Measurements from ENCODE around the gene METRNL.

Gene METRNL

GRCh38 chr17:83128306-83129240 is 49.2 kb downstream of the METRNL start:
- no peak overlapping the region for H2AFZ ChIP-seq (ENCODE audit: low read length)
- no peak overlapping the region for H3K4me2 ChIP-seq (ENCODE audit: low read length)
- H3K9ac ChIP-seq (ENCODE audit: low read length) = no peak overlapping the region
- TF ChIP-seq EZH2 (IDR thresholded peaks at IDR 0.05; ENCODE audit: borderline replicate concordance, low read length) = no peak
- no peak for TF ChIP-seq CTCF (IDR thresholded peaks at IDR 0.05; ENCODE audit: low read length)
- no peaks in the 10 kb centered on the region for H3F3A ChIP-seq (ENCODE audit: insufficient read depth, low read length)
- H3K4me3 ChIP-seq (ENCODE audit: low read depth, low read length, poor library complexity, severe bottlenecking) = no peak overlapping the region
- no peak overlapping the region for H3K27ac ChIP-seq (ENCODE audit: low read depth, low read length, poor library complexity, severe bottlenecking)
- no peaks in the 10 kb centered on the region for H3K79me2 ChIP-seq (ENCODE audit: insufficient read depth, low read length)
- no peaks in the 10 kb centered on the region for H3K36me3 ChIP-seq (ENCODE audit: insufficient read depth, low read length)
- H3K9me3 ChIP-seq (ENCODE audit: low read length) = no peaks in the 10 kb centered on the region
- H3K27me3 ChIP-seq (ENCODE audit: insufficient read depth, low read length) = no peaks in the 10 kb centered on the region; the same call in 1 of the 2 replicates
- no peaks in the 10 kb centered on the region for H3K4me1 ChIP-seq (ENCODE audit: insufficient read depth, low read length, severe bottlenecking)
- H4K20me1 ChIP-seq (ENCODE audit: insufficient read depth, low read length) = no peaks in the 10 kb centered on the region
- no peaks in the 10 kb centered on the region for H3K9me2 ChIP-seq (ENCODE audit: low read depth, low read length)

GRCh38 chr17:83129676-83130075 is 50.3 kb downstream of the METRNL start:
- H2AFZ ChIP-seq (ENCODE audit: low read length) = no peak overlapping the region
- no peaks in the 10 kb centered on the region for H3K9me3 ChIP-seq (ENCODE audit: low read length)
- H3K27ac ChIP-seq (ENCODE audit: low read depth, low read length, poor library complexity, severe bottlenecking) = no peak overlapping the region
- H3K4me2 ChIP-seq (ENCODE audit: low read length) = no peak overlapping the region
- no peak overlapping the region for H3K9ac ChIP-seq (ENCODE audit: low read length)
- H3K79me2 ChIP-seq (ENCODE audit: insufficient read depth, low read length) = no peaks in the 10 kb centered on the region
- H3K9me2 ChIP-seq (ENCODE audit: low read depth, low read length) = no peaks in the 10 kb centered on the region
- H3K27me3 ChIP-seq (ENCODE audit: insufficient read depth, low read length) = no peaks in the 10 kb centered on the region; the same call in 1 of the 2 replicates
- H3K4me3 ChIP-seq (ENCODE audit: low read depth, low read length, poor library complexity, severe bottlenecking) = no peak overlapping the region
- no peak for TF ChIP-seq EZH2 (IDR thresholded peaks at IDR 0.05; ENCODE audit: borderline replicate concordance, low read length)
- no peak for TF ChIP-seq CTCF (IDR thresholded peaks at IDR 0.05; ENCODE audit: low read length)
- H4K20me1 ChIP-seq (ENCODE audit: insufficient read depth, low read length) = no peaks in the 10 kb centered on the region
- H3K36me3 ChIP-seq (ENCODE audit: insufficient read depth, low read length) = no peaks in the 10 kb centered on the region
- no peaks in the 10 kb centered on the region for H3F3A ChIP-seq (ENCODE audit: insufficient read depth, low read length)
- H3K4me1 ChIP-seq (ENCODE audit: insufficient read depth, low read length, severe bottlenecking) = no peaks in the 10 kb centered on the region

GRCh38 chr17:83131401-83132011 is 52.1 kb downstream of the METRNL start:
- no peaks in the 10 kb centered on the region for H4K20me1 ChIP-seq (ENCODE audit: insufficient read depth, low read length)
- TF ChIP-seq EZH2 (IDR thresholded peaks at IDR 0.05; ENCODE audit: borderline replicate concordance, low read length) = no peak
- TF ChIP-seq CTCF (IDR thresholded peaks at IDR 0.05; ENCODE audit: low read length) = no peak
- no peak overlapping the region for H3K4me3 ChIP-seq (ENCODE audit: low read depth, low read length, poor library complexity, severe bottlenecking)
- H2AFZ ChIP-seq (ENCODE audit: low read length) = no peak overlapping the region
- H3F3A ChIP-seq (ENCODE audit: insufficient read depth, low read length) = no peaks in the 10 kb centered on the region
- no peaks in the 10 kb centered on the region for H3K79me2 ChIP-seq (ENCODE audit: insufficient read depth, low read length)
- no peaks in the 10 kb centered on the region for H3K4me1 ChIP-seq (ENCODE audit: insufficient read depth, low read length, severe bottlenecking)
- H3K9me2 ChIP-seq (ENCODE audit: low read depth, low read length) = no peaks in the 10 kb centered on the region
- H3K36me3 ChIP-seq (ENCODE audit: insufficient read depth, low read length) = no peaks in the 10 kb centered on the region
- no peak overlapping the region for H3K4me2 ChIP-seq (ENCODE audit: low read length)
- H3K27me3 ChIP-seq (ENCODE audit: insufficient read depth, low read length) = peaks cover 4% of the 10 kb centered on the region; the same call in 1 of the 2 replicates
- no peak overlapping the region for H3K27ac ChIP-seq (ENCODE audit: low read depth, low read length, poor library complexity, severe bottlenecking)
- H3K9me3 ChIP-seq (ENCODE audit: low read length) = no peaks in the 10 kb centered on the region
- H3K9ac ChIP-seq (ENCODE audit: low read length) = no peak overlapping the region

Data from OCI-LY1 (cell line).